Measurements from ENCODE around the gene ECM1.

ECM1 gene

DNA sequence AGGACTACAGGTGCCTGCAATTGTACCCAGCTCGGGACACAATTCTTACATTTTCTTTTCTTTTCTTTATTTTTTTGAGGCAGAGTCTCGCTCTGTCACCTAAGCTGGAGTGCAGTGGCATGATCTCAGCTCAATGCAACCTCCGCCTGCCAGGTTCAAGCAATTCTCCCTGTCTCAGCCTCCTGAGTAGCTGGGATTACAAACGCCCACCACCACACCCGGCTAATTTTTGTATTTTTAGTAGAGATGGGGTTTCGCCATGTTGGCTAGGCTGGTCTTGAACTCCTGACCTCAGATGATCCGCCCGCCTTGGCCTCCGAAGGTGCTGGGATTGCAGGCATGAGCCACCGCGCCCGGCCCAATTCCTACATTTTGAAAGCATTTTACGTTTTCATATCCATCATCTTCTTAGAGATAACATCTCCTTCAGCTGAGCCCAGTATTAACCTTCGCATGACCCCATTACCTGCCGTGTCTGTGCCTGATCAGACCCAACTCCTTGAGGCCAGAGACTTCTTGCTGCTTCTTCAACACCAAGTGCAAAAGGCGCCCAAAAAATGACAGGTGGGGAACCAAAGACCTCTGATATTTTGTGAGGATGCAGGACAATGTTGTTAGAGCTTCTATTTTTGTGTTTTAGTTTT lies 38.5 kb downstream of the ECM1 start:
- no peak for DNase-seq

DNA sequence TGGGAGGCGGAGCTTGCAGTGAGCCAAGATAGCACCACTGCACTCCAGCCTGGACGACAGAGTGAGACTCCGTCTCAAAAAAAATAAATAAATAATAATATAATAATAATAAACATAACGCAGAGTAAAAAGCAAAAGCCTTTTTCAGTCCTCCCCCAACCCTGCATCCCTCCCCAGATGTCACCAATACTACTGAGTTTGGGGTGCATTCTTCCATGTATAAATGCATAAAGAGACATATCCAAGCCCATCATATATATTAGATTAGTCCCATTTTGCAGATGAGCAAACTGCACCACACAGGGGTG lies 40.4 kb downstream of the ECM1 start:
- DNase-seq: no peak

DNA sequence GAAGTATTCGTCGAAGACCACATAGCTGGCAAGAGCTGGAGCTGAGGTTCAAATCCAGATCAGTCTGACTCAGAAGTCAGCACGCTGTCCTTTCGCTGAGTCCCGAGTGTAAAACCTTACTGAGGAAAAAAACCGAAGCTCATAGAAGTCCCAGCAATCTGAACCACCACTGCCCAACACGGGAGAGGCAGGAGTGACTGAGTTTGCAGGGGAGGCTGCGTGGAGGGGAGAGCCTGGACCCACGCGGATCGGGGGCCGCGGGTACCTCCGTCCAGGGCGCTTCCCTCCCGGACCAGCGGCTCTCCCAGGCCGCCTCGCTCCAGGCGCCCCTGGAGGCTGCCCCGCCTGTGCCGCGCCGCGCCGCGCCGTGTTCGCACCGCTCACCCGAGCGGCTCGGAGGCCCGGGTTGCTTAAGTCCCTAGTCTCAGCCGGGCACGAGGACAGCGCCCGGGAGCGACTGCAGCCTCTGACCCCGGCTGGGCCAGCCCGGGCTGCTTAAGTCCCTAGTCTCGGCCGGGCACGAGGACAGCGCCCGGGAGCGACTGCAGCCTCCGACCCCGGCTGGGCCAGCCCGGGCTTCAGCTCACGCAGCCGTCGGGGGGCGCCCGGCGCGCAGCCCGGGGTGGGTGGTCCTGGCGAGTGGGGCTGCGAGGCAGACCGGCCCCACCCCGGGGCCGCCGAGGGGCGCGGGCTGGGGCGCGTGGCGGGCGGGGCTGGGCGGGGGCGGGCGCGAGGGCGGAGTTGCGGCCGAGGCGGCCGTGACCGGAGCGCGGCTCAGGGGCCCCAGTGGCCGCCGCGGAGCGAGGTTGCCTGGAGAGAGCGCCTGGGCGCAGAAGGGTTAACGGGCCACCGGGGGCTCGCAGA lies 41.0 kb downstream of the ECM1 start, which contains the start of gene ADAMTSL4:
TSS of gene ADAMTSL4 (plus strand) at position 777 of the 864 bp plus-strand sequence. CDS start 2,881 bp downstream, outside the sequence.
- DNase-seq: peak; percentile 83

DNA sequence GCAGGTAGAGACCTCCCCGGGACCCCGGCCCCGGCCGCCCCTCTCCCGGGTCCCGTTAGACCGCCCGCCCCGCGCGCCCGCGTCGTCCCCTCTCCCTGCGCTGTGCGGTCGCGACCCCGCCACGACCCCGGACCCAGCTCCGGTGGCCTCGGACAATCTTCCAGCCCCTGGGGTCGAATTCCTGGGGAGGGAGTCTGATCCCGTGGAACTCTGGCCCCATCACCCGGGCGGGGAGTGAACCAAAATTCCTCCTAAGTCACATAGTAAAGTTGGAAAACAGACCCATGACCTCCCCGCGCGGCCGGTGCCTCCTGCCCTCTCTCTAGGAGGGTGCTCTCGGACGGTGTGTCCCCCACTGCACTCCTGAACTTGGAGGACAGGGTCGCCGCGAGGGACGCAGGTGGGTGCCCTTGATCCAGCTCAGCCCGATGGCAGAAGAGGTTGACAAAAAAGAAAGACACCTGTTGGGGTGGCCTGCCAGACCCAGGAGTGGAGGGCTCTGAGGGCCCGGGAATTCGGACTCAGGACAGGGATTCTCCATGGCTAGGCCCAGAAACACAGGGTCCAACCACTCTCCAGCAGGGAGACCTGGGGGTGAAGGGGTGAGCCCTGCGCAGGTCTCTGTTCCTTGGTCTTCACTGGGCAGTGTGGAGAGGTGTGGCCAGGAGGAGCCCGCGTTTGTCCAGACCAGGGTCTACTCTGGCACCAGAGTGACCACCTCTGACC lies 41.8 kb downstream of the ECM1 start:
- no peak for DNase-seq

DNA sequence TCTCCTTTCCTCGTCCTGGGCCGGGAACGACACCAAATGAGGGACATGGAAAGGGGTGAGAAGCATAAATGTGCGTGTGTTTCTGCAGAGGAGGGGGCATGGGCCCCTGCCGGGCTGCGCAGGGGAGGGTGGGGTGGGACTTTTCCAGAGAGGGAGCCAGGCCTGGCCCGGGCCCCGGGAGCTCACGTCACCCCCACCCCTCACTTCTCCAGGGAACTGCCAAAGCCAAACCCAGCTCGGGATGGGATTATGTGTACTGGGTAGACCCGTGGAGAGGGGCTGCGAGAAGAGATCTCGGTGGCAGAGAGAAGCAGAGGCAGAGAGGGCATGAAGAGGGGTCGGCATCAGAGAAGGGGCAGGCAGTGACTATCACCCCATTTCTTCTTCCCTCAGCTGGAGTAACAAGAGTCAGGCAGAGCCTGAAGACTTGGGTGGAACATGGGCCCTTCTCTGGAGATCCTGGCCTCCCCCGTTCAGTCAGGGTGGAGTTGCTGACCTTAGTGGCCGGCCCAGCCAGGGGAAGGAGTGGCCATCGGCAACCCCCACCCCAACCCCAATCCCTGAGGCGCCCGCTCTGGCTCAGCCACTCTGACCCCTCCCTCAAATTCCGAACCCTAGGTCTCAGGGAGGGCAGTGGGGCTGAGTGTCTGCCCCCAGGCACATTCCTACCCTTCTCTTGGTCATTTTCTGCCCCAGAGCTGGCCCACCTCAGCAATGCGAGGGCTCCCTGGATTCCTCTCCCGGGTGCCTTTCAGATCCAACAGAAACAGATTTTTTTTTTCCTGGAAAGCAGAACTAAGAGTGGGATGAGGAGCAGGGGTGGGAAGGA lies 42.5 kb downstream of the ECM1 start:
- DNase-seq: no peak

DNA sequence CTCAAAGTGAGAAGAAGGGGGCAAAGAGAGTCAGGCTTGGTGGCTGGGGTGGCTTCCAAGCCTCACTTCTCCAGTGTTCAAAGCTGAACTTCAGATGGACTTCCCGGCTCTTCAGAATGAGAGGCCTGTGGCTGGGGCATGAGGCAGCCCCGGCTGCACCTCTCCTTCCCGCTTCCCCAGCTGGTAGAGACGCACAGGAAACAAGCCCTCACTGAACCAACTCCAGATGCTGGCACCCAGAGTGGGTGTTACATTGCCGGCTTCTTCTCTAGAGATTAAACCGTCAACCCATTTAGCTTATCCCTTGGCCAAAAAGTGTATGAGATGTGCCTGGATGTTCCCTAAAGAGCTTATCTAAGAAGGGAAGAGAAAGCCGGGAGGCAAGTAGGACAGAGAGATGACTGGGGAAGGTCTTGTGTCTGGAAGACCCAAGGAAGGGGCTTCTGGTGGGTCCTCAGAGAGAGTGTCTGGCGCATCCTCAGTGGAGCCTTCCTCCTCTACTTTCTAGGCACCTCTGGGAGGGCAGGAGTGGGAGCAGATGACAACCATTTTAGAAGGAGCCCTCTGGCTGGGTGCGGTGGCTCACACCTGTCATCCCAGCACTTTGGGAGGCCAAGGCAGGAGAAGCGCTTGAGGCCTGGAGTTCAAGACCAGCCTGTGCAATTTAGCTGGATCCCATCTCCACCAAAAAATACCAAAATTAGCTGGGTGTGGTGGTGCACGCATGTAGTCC lies 43.3 kb downstream of the ECM1 start:
- DNase-seq: no peak

DNA sequence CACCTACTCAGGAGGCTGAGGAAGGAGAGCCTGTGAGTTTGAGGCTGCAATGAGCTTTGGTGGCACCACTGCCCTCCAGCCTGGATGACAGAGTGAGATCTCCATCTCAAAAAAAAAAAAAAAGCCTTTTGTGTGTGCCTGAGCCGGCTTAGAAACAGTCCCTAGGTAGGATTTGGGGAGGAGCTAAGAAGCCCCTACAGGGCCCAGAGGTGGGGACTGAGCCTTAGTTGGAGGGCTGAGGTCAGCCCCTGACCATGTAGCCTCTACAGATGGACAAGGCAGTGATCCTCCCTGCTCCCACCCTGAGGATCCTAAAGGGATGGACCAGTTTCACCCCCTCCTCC lies 43.8 kb downstream of the ECM1 start:
- DNase-seq: no peak

DNA sequence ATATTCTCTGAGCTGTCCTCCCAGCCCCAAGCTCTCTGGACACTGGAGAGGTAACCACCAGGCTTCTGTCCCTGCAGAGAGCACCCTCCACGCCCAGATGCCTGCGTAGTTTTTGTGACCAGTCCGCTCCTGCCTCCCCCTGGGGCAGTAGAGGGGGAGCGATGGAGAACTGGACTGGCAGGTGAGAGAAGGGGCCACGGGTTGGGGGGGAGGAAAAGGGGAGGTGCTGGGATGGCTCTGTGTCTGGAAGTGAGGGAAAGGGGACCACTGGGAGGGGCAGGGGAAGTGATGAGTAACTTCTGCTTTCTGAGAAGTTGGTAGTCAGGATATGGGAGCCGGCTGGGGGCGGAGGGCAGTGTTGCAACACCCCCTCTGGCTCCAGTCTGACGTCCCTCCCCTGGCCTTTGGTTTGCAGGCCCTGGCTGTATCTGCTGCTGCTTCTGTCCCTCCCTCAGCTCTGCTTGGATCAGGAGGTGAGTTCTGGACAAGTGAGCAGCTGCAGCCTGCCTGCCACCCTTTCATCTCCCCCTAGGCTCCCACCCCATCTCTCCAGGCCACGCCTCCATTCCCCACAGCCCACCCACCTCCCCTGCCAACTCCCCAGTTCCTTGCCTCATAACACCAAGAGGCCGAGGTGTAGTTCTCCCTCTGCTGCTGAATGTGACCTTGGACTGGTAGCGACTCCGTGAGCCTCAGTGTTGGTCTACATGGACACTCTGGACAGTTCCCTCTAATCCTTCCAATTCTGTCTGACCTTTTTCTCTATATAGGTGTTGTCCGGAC lies 44.4 kb downstream of the ECM1 start:
- peak; percentile 60 for DNase-seq

DNA sequence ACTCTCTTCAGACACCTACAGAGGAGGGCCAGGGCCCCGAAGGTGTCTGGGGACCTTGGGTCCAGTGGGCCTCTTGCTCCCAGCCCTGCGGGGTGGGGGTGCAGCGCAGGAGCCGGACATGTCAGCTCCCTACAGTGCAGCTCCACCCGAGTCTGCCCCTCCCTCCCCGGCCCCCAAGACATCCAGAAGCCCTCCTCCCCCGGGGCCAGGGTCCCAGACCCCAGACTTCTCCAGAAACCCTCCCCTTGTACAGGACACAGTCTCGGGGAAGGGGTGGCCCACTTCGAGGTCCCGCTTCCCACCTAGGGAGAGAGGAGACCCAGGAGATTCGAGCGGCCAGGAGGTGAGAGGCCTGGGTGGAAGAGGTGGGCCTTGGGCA lies 45.0 kb downstream of the ECM1 start:
- DNase-seq: peak; percentile 50

DNA sequence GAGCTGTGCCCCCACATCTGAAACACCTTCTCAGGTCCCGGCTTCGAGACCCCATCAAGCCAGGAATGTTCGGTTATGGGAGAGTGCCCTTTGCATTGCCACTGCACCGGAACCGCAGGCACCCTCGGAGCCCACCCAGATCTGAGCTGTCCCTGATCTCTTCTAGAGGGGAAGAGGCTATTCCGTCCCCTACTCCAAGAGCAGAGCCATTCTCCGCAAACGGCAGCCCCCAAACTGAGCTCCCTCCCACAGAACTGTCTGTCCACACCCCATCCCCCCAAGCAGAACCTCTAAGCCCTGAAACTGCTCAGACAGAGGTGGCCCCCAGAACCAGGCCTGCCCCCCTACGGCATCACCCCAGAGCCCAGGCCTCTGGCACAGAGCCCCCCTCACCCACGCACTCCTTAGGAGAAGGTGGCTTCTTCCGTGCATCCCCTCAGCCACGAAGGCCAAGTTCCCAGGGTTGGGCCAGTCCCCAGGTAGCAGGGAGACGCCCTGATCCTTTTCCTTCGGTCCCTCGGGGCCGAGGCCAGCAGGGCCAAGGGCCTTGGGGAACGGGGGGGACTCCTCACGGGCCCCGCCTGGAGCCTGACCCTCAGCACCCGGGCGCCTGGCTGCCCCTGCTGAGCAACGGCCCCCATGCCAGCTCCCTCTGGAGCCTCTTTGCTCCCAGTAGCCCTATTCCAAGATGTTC lies 45.6 kb downstream of the ECM1 start:
- no peak for DNase-seq

DNA sequence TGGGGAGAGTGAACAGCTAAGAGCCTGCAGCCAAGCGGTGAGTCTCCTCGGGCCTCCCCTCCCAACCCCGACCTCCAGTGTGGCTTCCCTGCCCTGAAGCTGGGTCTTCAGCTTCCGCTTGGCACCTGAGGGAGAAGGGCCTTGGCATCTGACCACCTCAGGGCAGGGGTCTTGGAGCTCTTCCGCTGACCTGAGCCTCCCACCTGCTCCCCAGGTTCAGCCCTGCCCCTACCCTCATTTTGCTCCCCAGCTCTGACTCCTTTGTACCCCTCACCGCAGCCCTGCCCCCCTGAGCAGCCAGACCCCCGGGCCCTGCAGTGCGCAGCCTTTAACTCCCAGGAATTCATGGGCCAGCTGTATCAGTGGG lies 46.2 kb downstream of the ECM1 start:
- DNase-seq: no peak

DNA sequence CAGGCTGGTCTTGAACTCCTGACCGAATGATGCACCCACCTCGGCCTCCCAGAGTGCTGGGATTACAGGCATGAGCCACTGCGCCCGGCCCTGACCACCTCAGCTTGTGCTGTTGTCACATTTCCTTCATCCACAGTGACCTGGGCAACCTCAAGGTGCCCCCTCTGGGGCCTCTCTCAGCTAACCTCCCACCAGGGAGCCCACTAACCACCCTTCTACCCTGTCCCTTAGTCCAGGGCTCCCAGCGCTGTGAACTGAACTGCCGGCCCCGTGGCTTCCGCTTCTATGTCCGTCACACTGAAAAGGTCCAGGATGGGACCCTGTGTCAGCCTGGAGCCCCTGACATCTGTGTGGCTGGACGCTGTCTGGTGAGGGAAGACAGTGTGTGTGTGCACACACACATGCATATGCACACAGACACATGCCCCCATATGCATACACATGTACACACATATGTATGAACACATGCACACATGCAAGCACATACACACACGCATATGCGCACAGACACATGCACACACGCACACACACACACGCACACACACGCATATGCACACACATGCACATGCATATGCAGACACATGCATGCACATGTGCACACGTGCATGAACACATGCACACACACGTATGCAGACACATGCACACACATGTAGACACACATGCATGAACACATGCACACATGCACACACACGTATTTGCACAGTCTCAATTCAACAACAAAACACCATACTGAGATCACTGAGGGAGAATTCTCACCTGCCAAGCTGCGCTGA lies 47.5 kb downstream of the ECM1 start:
- no peak for DNase-seq

DNA sequence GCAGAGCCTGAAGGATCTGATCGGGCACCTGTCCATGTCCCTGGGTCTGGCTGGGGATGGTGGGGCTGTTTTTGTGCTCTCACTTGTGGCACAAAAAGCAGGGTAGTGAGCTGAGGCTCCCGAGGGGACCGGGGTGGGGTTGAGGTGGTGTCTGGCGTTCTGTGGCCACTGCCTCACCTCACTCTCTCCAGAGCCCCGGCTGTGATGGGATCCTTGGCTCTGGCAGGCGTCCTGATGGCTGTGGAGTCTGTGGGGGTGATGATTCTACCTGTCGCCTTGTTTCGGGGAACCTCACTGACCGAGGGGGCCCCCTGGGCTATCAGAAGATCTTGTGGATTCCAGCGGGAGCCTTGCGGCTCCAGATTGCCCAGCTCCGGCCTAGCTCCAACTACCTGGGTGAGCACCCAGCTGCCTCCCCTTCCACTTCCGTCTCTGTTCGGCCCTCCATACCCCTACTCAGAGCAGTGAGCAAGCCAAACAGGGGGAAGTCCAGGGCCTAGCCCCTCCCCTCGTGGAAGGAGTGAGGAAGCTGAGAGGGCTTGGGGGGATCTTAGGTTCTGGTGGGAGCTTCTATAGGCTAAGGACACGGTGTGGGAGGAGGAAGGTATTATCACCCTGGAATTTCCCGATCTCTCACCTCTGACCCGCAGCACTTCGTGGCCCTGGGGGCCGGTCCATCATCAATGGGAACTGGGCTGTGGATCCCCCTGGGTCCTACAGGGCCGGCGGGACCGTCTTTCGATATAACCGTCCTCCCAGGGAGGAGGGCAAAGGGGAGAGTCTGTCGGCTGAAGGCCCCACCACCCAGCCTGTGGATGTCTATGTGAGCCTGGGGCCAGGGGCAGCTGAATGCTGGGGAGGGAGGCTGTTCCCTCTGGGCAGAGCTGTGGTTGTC lies 48.3 kb downstream of the ECM1 start:
- DNase-seq: no peak

DNA sequence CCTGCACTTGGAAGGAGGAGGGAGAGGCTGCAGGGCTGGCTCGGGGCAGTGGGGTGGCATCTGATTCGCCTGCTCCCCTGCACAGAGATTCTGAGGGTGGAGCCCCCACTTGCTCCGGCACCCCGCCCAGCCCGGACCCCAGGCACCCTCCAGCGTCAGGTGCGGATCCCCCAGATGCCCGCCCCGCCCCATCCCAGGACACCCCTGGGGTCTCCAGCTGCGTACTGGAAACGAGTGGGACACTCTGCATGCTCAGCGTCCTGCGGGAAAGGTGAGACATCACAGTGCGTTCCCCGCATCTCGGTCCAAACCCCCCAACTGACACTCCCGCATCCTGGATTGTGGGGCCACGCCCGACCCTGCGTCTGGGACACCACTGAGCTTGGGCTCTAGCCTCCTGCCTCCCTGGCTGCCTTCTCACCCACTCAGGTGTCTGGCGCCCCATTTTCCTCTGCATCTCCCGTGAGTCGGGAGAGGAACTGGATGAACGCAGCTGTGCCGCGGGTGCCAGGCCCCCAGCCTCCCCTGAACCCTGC lies 49.2 kb downstream of the ECM1 start:
- DNase-seq: no peak

DNA sequence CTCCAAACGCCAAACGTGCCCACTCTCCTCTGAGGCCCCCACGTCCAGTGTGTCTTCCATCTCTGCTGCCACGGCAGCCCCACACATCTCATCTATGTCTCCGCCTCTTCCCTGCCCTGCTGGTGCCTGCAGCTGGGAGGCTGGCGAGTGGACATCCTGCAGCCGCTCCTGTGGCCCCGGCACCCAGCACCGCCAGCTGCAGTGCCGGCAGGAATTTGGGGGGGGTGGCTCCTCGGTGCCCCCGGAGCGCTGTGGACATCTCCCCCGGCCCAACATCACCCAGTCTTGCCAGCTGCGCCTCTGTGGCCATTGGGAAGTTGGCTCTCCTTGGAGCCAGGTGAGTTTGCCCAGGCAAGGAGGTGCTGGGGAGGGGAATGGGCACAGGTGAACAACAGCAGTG lies 49.9 kb downstream of the ECM1 start:
- no peak for DNase-seq

DNA sequence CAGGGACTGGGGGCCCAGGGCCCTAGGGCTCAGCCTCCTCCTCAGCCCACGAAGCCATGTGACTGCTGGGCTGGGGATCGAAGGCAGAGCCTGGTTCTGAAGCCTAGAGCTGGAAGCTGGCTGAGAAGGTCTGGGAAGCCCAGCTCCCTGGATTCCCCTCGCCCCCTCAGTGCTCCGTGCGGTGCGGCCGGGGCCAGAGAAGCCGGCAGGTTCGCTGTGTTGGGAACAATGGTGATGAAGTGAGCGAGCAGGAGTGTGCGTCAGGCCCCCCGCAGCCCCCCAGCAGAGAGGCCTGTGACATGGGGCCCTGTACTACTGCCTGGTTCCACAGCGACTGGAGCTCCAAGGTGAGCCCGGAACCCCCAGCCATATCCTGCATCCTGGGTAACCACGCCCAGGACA lies 50.4 kb downstream of the ECM1 start:
- no peak for DNase-seq

DNA sequence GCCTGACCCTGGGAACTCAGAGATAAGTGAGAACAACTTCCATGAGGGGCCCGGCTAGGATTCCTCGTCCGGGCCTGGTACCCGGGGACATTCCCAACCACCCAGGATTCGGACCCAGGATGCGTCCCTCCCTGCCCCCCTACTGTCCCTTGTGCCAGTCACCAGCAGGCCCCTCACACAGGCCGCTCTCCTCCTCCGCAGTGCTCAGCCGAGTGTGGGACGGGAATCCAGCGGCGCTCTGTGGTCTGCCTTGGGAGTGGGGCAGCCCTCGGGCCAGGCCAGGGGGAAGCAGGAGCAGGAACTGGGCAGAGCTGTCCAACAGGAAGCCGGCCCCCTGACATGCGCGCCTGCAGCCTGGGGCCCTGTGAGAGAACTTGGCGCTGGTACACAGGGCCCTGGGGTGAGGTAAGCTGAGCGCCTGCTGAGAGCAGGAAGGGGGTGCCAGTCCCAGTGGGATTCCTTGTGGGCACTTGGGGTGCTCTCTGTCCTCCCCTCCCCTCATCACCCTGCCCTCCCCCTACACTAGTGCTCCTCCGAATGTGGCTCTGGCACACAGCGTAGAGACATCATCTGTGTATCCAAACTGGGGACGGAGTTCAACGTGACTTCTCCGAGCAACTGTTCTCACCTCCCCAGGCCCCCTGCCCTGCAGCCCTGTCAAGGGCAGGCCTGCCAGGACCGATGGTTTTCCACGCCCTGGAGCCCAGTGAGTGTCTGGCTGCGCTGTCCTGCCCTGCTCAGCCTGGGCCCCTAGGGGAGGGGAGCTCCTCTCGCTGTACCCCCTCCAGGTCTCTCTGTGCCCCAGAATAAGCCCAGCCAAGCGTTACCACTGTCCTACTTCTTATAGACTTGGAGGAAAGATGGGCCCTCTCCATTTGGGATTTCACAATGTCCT lies 51.1 kb downstream of the ECM1 start:
- DNase-seq: no peak

DNA sequence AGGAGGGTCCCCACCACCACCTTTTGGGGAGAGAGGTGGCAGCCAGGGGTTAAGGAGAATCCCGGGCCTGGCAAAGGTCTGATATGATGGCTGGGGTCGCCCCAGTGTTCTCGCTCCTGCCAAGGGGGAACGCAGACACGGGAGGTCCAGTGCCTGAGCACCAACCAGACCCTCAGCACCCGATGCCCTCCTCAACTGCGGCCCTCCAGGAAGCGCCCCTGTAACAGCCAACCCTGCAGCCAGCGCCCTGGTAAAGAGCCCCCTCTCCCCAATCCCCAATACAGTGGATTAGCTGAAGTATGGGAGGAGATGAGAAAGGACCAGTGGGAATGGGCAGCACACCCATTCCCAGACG lies 51.7 kb downstream of the ECM1 start:
- DNase-seq: no peak

Data from activated CD8-positive, alpha-beta memory T cell treated with anti-CD3 and anti-CD28 coated beads, Interleukin-2, amount 50 U/mL, for 48 hours (primary cell).